ENCODE results near the gene ENOSF1.

DNA sequence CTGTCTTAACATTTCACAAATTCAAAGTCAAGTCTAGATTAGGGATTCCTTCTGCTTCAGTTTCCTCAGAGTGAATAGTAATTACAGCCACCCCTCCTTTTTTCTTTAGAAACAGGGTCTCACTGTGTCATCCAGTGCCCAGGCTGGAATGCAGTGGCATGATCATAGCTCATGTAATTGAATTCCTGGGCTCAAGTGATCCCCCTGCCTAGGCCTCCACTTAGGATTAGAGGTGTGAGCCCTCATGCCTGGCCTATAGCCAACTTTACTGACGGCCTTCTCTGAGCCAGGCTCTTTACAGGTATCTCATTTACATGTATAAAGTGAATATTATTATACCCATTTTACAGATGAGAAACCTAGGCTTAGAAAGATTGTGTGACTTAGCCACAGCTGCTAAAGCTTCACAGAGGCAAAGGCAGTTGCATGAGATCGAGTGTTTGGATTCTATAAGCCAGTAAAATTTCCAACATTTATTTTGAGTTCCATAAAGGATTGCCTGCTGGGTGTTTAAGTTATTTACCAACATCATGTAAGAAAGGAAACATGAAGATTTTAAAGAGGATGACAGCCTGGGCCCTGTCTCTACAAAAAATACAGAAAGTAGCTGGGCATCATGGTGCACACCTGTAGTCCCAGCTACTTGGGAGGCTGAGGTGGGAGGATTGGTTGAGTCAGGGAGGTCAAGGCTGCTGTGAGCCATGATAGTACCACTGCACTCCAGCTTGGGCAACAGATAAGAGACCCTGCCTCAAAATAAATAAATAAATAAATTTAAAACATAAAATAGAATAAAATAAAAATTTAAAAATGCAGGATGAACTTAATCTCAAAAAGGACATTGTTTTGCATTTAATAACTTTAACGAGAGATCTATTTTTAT, 1.8 kb downstream of the ENOSF1 start:
- TF ChIP-seq POLR2A (IDR thresholded peaks at IDR 0.05; ENCODE audit: low read length) (no peak), RARB (CRISPR knock-in tag; IDR thresholded peaks at IDR 0.05) (no peak), KDM5A (IDR thresholded peaks at IDR 0.05) (no peak), ZNF302 (CRISPR knock-in tag; IDR thresholded peaks at IDR 0.05) (no peak), RFX5 (IDR thresholded peaks at IDR 0.05) (no peak), JUN (IDR thresholded peaks at IDR 0.05) (no peak)
- TF ChIP-seq, protein P1, sequence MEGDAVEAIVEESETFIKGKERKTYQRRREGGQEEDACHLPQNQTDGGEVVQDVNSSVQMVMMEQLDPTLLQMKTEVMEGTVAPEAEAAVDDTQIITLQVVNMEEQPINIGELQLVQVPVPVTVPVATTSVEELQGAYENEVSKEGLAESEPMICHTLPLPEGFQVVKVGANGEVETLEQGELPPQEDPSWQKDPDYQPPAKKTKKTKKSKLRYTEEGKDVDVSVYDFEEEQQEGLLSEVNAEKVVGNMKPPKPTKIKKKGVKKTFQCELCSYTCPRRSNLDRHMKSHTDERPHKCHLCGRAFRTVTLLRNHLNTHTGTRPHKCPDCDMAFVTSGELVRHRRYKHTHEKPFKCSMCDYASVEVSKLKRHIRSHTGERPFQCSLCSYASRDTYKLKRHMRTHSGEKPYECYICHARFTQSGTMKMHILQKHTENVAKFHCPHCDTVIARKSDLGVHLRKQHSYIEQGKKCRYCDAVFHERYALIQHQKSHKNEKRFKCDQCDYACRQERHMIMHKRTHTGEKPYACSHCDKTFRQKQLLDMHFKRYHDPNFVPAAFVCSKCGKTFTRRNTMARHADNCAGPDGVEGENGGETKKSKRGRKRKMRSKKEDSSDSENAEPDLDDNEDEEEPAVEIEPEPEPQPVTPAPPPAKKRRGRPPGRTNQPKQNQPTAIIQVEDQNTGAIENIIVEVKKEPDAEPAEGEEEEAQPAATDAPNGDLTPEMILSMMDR (IDR thresholded peaks at IDR 0.05) = no peak
- TF ChIP-seq, protein P2, sequence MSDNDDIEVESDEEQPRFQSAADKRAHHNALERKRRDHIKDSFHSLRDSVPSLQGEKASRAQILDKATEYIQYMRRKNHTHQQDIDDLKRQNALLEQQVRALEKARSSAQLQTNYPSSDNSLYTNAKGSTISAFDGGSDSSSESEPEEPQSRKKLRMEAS (IDR thresholded peaks at IDR 0.05) = no peak

Measured in A549 (cell line).